ENCODE results near the gene CLBA1. TPM values are rescaled to one million over a fixed set of nuclear protein-coding genes. Genes with fewer than 3 reads are reported as not detected.
"Not testable (repeated sequence)": the region's sequence is repeated elsewhere in the genome, so short reads cannot be mapped to it uniquely, and the experiment has no call there.

CLBA1 gene
- total and polyA plus RNA-seq, 3 donors from 2014 or later = 27.6 to 53.9 (median 47.6) TPM

GRCh38 chr14:104940526-104941150 is 45.0 kb upstream of the CLBA1 start:
- no peaks in the 10 kb centered on the region for H3K4me1 ChIP-seq
- intact Hi-C loops (cut with DNase I; ENCODE audit: low total_unique reads) = no loop called here
- WGBS, 2 donors = 79 to 83% methylated on average over 3 of the region's 3 CpGs
- no peaks in the 10 kb centered on the region for H3K27me3 ChIP-seq
- no peak overlapping the region for H3K4me3 ChIP-seq
- H3K9me3 ChIP-seq = no peaks in the 10 kb centered on the region
- no peak overlapping the region for H3K27ac ChIP-seq
- no peaks in the 10 kb centered on the region for H3K36me3 ChIP-seq (ENCODE audit: low read depth, missing control alignments)
- no peak for DNase-seq
- TF ChIP-seq CTCF (IDR thresholded peaks at IDR 0.05) = peak in 1 of 3 experiments; percentile 16
- no peak for TF ChIP-seq POLR2A (IDR thresholded peaks at IDR 0.05)

GRCh38 chr14:104941508-104942365 is 43.9 kb upstream of the CLBA1 start:
- no peak for TF ChIP-seq CTCF (IDR thresholded peaks at IDR 0.05)
- no peak for TF ChIP-seq POLR2A (IDR thresholded peaks at IDR 0.05)
- H3K27me3 ChIP-seq = no peaks in the 10 kb centered on the region
- no peak overlapping the region for H3K4me3 ChIP-seq
- no peaks in the 10 kb centered on the region for H3K4me1 ChIP-seq
- H3K36me3 ChIP-seq (ENCODE audit: low read depth, missing control alignments) = no peaks in the 10 kb centered on the region
- H3K9me3 ChIP-seq = no peaks in the 10 kb centered on the region
- 92 to 95% methylated on average over 26 of the region's 26 CpGs for WGBS, 2 donors
- H3K27ac ChIP-seq = no peak overlapping the region
- DNase-seq = no peak
- intact Hi-C loops (cut with DNase I; ENCODE audit: low total_unique reads) = no loop called here

GRCh38 chr14:104942586-104942985 is 43.0 kb upstream of the CLBA1 start:
- no peaks in the 10 kb centered on the region for H3K4me1 ChIP-seq
- no peaks in the 10 kb centered on the region for H3K9me3 ChIP-seq
- H3K36me3 ChIP-seq (ENCODE audit: low read depth, missing control alignments) = no peaks in the 10 kb centered on the region
- 85 to 90% methylated on average over 8 to 15 of the region's 16 CpGs for WGBS, 2 donors
- DNase-seq = no peak
- H3K4me3 ChIP-seq = no peak overlapping the region
- intact Hi-C loops (cut with DNase I; ENCODE audit: low total_unique reads) = no loop called here
- no peak for TF ChIP-seq POLR2A (IDR thresholded peaks at IDR 0.05)
- no peak for TF ChIP-seq CTCF (IDR thresholded peaks at IDR 0.05)
- H3K27ac ChIP-seq = no peak overlapping the region
- H3K27me3 ChIP-seq = no peaks in the 10 kb centered on the region

GRCh38 chr14:104943216-104944015 is 42.2 kb upstream of the CLBA1 start:
- WGBS, 2 donors = 93 to 98% methylated on average over 11 to 29 of the region's 29 CpGs
- H3K4me3 ChIP-seq; DNase-seq; H3K4me1 ChIP-seq; H3K9me3 ChIP-seq; H3K27ac ChIP-seq; intact Hi-C loops (cut with DNase I; ENCODE audit: low total_unique reads); H3K36me3 ChIP-seq (ENCODE audit: low read depth, missing control alignments); H3K27me3 ChIP-seq: not testable (repeated sequence)

- 88% methylated on average over 6 of the region's 6 CpGs for WGBS, 2 donors
- H3K4me1 ChIP-seq; H3K27ac ChIP-seq; intact Hi-C loops (cut with DNase I; ENCODE audit: low total_unique reads); H3K36me3 ChIP-seq (ENCODE audit: low read depth, missing control alignments); H3K9me3 ChIP-seq; H3K27me3 ChIP-seq; H3K4me3 ChIP-seq; DNase-seq: not testable (repeated sequence)
Measured at GRCh38 chr14:104944016-104944308, 41.6 kb upstream of the CLBA1 start.

GRCh38 chr14:104944436-104945205 is 41.0 kb upstream of the CLBA1 start:
- H3K4me3 ChIP-seq; H3K9me3 ChIP-seq; H3K27ac ChIP-seq; DNase-seq; intact Hi-C loops (cut with DNase I; ENCODE audit: low total_unique reads); H3K4me1 ChIP-seq; H3K27me3 ChIP-seq; H3K36me3 ChIP-seq (ENCODE audit: low read depth, missing control alignments): not testable (repeated sequence)
- WGBS, 2 donors = 88 to 92% methylated on average over 18 to 29 of the region's 29 CpGs

- H3K36me3 ChIP-seq (ENCODE audit: low read depth, missing control alignments) = not testable (repeated sequence)
Measured at GRCh38 chr14:104945266-104945665, 40.3 kb upstream of the CLBA1 start.

More at GRCh38 chr14:104945266-104945665, 40.3 kb upstream of the CLBA1 start:
- H3K4me1 ChIP-seq; intact Hi-C loops (cut with DNase I; ENCODE audit: low total_unique reads); DNase-seq; H3K9me3 ChIP-seq; H3K27ac ChIP-seq; H3K27me3 ChIP-seq; H3K4me3 ChIP-seq: not testable (repeated sequence)
- 82 to 92% methylated on average over 11 to 20 of the region's 20 CpGs for WGBS, 2 donors

Data from testis (tissue), 3 donors.